Body of pancreas (tissue), 4 donors: Measurements from ENCODE around the gene TMEM208. TPM values are rescaled to one million over a fixed set of nuclear protein-coding genes. Genes with fewer than 3 reads are reported as not detected.

Experiments
- ATAC-seq: fragments of 150-250 bp; one replicate; pipeline ENCODE4 v1.9.1; 2016
- DNase-seq, 4 donors: peaks; one replicate each; pipeline ENCODE4 v3.0.0-alpha.2; 2019
- H3K27ac ChIP-seq, 4 donors: fragments of 200-600 bp; sonication (generic); 1 replicate in 3 of 4; 2 replicates in 1 of 4; pipeline versions ENCODE4 v1.5.1 to v1.6.1; 2016 to 2019; ENCODE audit warnings: mild to moderate bottlenecking in 1 of 4, mixed read lengths in 1 of 4, moderate library complexity in 1 of 4
- H3K27me3 ChIP-seq, 2 donors: fragments of 200-600 bp; sonication (generic); one replicate each; pipeline ENCODE4 v1.6.0; 2016; ENCODE audit warnings: mild to moderate bottlenecking in 1 of 2
- H3K36me3 ChIP-seq, 2 donors: fragments of 200-600 bp; sonication (generic); replicated peaks in 1 of 2; 2 replicates each; pipeline ENCODE4 v1.5.1; 2016; ENCODE audit warnings: low read depth in 2 of 2; ENCODE audit not compliant: insufficient read depth in 1 of 2
- H3K4me1 ChIP-seq: fragments of 200-600 bp; sonication (generic); one replicate; pipeline ENCODE4 v1.6.0; 2016
- H3K4me3 ChIP-seq, 2 donors: fragments of 200-600 bp; sonication (generic); 1 replicate in 1 of 2; 2 replicates in 1 of 2; pipeline ENCODE4 v1.5.1; 2016 to 2019
- H3K9me3 ChIP-seq, 3 donors: fragments of 200-600 bp; sonication (generic); 1 replicate in 2 of 3; 2 replicates in 1 of 3; pipeline ENCODE4 v1.5.1; 2016
- CTCF ChIP-seq, 7 experiments: fragments of 450-650 bp in 4 of 7; fragments of 200-600 bp in 3 of 7; sonication (generic) in 3 of 7; IDR thresholded peaks; one replicate each; pipeline ENCODE4 v1.5.1; 2016 to 2019; ENCODE audit warnings: antibody characterized with exemption in 7 of 7
- POLR2A ChIP-seq, 3 donors: fragments of 450-650 bp; IDR thresholded peaks; one replicate each; pipeline ENCODE4 v1.6.1; 2016; ENCODE audit warnings: antibody characterized with exemption in 3 of 3, mild to moderate bottlenecking in 2 of 3
- WGBS, 2 donors: methylation state at CpG; one replicate each; pipeline ENCODE4 v1.1.5; 2017; 5-methylcytosine and 5-hydroxymethylcytosine counted together
- intact Hi-C: fragments of 100-400 bp; cut with DNase I; formaldehyde crosslinking; loops from one replicate; pipeline ENCODE4 v1.15.1; 2023
- total RNA-seq, 2 donors: library from RNA; depleted of rRNA; stranded (reverse); fragments of >200 nt; gene quantifications; one replicate each; pipeline ENCODE4 v1.1.0, GENCODE V29; 2016

TMEM208 gene
- total RNA-seq, 2 donors from 2014 or later = 35.8 to 48.1 TPM

DNA sequence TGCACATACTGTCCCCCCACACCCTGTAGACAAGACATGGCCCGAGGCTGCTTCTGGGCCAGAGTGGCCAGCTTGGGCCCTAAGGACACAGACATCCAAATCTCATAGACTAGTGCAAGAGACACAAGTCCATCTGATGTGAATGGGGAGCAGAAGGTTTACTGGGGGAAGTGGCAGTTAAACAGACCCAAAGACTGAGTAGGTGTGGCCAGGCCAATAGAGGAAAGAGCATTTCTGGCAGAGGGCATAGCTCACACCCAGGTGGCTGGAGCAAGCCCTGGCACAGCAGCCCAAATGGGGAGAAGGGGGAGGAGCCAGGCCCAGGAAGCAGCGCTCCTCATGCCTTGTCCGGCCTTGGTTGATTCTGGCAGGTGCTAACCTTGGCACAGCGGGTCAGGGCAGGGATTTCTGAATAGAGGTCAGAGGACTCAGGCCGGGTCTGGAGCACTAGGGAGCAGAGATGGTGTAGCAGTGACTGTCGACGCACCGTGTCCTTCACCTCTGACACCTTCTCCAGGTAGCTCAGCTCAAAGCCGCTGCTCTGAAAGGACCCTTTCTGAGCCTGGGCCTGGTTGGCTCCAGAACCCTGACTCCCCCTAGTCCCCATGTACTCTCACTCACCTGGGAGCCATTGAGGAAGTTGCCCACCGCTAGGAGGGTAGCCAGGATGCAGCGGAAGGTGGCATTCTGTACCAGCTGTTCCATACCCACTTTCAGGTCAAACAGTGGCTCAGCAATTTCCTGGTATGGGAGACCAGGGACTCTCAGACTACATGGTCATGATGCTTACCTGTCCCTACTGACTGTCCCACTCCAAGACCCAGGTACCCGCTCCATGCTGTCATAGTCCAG lies 4.1 kb downstream of the TMEM208 start:
- Histone ChIP-seq H3K36me3 (peaks cover 0 to 18% of the 10 kb centered on the region in 2 donors), H3K9me3 (no peaks in the 10 kb centered on the region), H3K4me1 (peaks cover 16% of the 10 kb centered on the region), H3K4me3 (no peak overlapping the region), H3K27me3 (no peaks in the 10 kb centered on the region), H3K27ac (no peak overlapping the region)
- WGBS, 2 donors = 70 to 72% methylated on average over 6 to 12 of the region's 12 CpGs
- no peak for DNase-seq
- ATAC-seq = no peak
- intact Hi-C loops = no loop called here
- TF ChIP-seq POLR2A (IDR thresholded peaks at IDR 0.05) (no peak), CTCF (IDR thresholded peaks at IDR 0.05) (no peak)

- ATAC-seq (no peak), DNase-seq (no peak)
- intact Hi-C loops = no loop called here
- TF ChIP-seq POLR2A (IDR thresholded peaks at IDR 0.05) (no peak), CTCF (IDR thresholded peaks at IDR 0.05) (no peak)
- Histone ChIP-seq H3K4me1 (no peaks in the 10 kb centered on the region), H3K9me3 (no peaks in the 10 kb centered on the region), H3K4me3 (no peak overlapping the region), H3K27me3 (no peaks in the 10 kb centered on the region), H3K36me3 (peaks cover 0 to 24% of the 10 kb centered on the region in 2 donors), H3K27ac (no peak overlapping the region)
- WGBS, 2 donors = 75 to 83% methylated on average over 1 to 7 of the region's 7 CpGs
Measured at GRCh38 chr16:67233596-67233995, 6.7 kb downstream of the TMEM208 start.

GRCh38 chr16:67234180-67234597 lies 7.3 kb downstream of the TMEM208 start:
- Histone ChIP-seq H3K27ac (no peak overlapping the region), H3K4me1 (no peaks in the 10 kb centered on the region), H3K4me3 (no peak overlapping the region), H3K9me3 (no peaks in the 10 kb centered on the region), H3K36me3 (peaks cover 0 to 22% of the 10 kb centered on the region in 2 donors), H3K27me3 (no peaks in the 10 kb centered on the region)
- no peak for ATAC-seq
- TF ChIP-seq CTCF (IDR thresholded peaks at IDR 0.05) = no peak
- TF ChIP-seq POLR2A (IDR thresholded peaks at IDR 0.05) = no peak
- no peak for DNase-seq
- 93 to 97% methylated on average over 7 to 10 of the region's 10 CpGs for WGBS, 2 donors
- intact Hi-C loops = no loop called here

DNA sequence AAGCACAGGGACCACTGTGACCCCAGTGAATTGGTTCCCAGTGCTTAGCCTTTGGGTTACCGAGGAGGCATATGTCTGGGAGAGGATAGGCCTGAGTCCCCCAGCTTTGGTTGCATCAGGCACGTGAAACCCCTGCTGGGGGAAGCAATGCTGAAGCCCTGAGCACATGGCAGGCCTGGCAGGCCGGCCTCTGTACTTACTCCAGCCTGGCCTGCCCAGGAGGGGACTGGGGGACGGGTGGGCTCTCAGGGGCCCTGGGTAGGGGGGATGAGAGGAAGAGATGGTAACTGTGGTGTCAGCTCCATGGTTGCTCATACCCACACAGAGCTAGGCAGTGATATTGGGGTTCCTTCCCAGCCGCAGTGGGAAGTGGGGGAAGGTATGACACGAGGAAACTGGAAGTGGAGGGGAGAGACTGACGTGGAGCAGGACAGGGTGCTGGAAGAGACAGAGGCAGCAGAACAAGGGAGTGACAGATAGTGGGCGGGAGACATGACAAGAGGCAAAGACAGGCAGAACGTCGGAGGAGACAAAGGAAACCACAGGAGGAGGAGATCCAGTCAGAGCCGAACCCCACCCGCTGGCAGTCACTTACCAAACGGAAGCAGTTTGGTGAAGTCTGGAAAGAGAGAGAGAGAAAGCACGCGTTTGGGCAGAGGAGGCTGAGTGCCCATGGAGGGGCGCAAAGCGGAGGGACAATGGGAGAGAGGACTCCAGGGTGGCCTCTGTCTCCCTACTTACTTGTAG lies 9.1 kb downstream of the TMEM208 start:
- Histone ChIP-seq H3K27me3 (no peaks in the 10 kb centered on the region), H3K9me3 (no peaks in the 10 kb centered on the region), H3K4me3 (no peak overlapping the region), H3K36me3 (peaks cover 0 to 15% of the 10 kb centered on the region in 2 donors), H3K4me1 (peaks cover 9% of the 10 kb centered on the region), H3K27ac (no peak overlapping the region)
- 86 to 89% methylated on average over 13 to 17 of the region's 17 CpGs for WGBS, 2 donors
- ATAC-seq = no peak
- no peak for DNase-seq
- intact Hi-C loops = no loop called here
- TF ChIP-seq POLR2A (IDR thresholded peaks at IDR 0.05) = no peak
- TF ChIP-seq CTCF (IDR thresholded peaks at IDR 0.05) = no peak
